AG09319 (cell line): ENCODE results near the gene DIRAS1.

Experiments used
- DNase-seq: peaks from one replicate; pipeline ENCODE4 v3.0.0-alpha.2; 2010; ENCODE audit warnings: low read depth; ENCODE audit errors: extremely low read depth
- TF ChIP-seq, protein P1 (sequence below): IDR thresholded peaks from 2 replicates; pipeline ENCODE4 v1.5.1; 2011; ENCODE audit warnings: low read depth, mild to moderate bottlenecking, inconsistent platforms, low read length, moderate library complexity

Gene DIRAS1

DNA sequence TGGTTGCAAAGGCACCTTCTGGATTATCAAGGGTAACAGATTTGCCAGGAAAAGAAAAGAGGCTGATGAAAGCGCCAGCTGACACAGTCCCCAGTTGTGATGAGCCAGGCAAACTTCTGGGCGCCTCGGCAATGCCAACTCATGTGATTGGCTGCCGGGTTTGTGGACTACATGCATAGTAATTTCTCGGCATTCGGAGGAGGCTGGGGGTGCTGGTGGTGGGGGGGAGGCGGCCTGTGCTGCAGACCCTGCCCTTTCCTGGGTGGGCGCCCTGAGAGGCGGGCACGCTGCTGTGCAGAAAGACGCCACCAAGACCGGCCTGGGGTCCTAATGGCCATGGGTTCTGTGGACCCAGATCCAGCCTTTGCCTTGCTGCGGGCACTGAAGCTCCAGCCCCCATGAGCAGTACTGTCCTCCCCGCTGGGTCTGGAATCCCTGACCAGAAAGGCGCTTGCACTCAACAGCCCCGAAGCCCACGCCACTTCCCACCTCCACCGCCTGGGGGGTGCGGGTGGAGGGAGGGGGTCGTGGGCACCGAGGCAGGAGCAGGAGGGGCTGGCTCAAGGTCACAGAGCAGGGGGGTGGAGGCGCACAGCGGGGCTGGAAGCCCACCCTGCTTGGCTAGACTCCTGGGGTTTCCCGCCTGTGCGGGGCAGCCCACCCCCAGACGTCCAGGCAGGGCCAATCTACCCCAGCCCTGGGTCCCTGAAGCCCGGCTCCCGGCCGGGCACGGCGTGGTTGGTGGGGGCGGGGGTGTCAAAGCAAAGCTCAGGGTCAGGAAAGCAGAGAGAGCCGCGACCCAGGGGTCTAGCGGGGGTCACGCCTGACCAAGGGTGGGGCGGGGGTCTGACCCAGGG is 1.0 kb downstream of the DIRAS1 start:
- TF ChIP-seq, protein P1, sequence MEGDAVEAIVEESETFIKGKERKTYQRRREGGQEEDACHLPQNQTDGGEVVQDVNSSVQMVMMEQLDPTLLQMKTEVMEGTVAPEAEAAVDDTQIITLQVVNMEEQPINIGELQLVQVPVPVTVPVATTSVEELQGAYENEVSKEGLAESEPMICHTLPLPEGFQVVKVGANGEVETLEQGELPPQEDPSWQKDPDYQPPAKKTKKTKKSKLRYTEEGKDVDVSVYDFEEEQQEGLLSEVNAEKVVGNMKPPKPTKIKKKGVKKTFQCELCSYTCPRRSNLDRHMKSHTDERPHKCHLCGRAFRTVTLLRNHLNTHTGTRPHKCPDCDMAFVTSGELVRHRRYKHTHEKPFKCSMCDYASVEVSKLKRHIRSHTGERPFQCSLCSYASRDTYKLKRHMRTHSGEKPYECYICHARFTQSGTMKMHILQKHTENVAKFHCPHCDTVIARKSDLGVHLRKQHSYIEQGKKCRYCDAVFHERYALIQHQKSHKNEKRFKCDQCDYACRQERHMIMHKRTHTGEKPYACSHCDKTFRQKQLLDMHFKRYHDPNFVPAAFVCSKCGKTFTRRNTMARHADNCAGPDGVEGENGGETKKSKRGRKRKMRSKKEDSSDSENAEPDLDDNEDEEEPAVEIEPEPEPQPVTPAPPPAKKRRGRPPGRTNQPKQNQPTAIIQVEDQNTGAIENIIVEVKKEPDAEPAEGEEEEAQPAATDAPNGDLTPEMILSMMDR: no peak
- no peak for DNase-seq

DNA sequence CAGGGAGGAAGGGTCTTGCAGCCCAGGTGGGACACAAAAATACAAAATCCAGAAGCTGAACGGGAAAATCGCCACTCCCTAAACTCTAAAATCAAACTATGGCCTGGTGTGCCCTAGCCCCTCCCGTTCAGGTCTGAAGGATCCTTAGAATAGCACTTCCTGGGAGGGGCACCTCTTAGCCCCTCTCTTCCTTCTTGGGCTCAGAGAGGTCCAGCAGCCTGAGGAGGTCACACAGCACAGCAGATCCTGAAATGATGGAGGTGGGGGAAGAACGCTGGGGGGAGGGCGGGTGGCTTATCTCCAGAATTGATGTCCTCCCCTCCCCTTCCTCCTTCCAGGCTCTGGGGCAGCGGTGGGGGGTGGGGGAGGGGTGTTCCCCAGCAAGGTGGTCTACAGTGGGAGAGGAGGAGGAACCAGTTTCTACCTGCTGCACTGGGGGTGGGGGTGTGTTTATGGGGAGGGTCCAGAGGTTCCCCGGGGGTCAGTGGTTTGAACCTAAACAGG is 1.9 kb downstream of the DIRAS1 start:
- DNase-seq: no peak
- TF ChIP-seq, protein P1: no peak

DNA sequence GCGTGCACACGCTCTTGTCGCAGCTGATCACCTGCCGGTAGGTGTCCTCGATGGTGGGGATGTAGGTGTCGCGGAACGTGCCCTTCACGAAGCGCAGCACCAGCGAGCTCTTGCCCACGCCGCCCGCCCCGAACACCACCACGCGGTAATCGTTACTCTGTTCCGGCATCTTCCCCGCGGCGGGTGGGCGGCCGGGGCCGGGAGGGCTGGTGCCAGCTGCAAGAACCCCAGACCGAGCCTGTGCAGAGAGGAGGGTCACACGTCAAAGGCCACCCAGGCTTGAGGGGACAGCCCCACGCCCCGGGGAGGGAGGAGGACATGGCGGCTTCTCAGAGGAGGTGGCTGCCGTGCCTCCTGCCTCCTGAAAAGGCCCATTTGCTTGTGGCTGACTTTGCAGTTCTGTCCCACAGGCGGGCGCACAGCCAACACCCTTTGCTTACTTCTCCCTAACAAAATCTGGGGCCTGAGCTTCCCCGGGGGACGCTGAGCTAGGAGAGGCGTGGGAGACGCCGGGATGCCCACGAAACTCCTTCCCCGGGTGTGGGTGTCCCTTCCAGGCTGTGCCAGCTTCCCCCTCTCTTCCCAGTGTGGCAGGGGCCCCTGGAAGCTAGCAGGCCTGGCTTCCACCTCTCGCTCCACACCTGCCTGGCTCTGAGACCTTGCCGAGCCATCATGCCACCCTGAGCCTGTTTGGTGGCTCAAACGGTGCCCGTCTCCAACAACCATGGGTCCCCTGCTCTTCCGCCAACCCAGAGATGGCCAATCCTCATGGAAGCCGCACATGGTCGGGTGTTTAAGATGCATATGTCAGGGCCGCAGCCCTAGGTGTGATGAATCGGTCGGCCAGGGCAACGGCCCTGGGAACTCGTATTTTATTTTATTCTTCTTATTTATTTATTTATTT is 3.3 kb downstream of the DIRAS1 start:
- DNase-seq: no peak

DNA sequence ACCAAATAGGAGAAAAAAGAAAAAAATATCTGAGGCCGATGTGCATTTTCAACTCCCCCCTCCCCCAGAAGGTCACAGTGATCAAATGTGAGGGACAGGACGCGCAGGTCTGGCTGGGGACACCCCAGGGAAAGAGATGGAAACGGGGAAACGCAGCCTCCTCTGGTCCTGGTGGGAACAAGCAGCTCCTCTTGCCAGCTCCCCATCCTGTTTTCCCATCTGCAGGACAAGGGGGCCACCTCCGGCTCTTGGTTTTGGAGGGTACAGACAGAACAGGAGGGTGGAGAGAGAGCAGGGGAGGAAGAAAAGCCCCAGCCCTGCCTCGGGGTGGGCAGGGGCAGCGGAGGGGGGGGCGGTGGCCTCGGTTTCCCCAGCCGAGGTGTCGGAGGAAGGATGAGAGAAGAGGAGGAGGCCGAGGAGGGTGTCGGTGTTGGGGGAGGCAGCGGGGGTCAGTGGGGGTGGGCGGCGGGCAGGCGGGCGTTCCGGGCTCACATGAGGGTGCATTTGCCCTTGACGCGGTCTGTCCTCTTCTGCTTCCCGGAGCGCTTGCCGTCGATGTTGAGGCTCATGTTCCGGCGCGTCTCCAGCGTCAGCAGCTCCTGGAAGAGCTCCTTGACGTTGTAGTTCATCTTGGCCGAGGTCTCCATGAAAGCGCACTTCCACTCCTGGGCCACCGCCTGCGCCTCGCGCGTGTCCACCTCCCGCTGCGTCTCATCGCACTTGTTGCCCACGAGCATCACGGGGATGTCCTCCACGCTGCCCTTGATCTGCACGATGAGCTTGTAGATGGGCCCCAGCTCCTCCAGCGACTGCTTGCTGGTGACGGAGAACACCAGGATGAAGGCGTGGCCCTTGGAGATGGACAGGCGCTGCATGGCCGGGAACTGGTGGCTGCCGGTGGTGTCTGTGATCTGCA is 4.2 kb downstream of the DIRAS1 start:
- DNase-seq: no peak
- TF ChIP-seq, protein P1: no peak

More for the DNA sequence above, 3.3 kb downstream of the DIRAS1 start:
- TF ChIP-seq, protein P1: no peak

DNA sequence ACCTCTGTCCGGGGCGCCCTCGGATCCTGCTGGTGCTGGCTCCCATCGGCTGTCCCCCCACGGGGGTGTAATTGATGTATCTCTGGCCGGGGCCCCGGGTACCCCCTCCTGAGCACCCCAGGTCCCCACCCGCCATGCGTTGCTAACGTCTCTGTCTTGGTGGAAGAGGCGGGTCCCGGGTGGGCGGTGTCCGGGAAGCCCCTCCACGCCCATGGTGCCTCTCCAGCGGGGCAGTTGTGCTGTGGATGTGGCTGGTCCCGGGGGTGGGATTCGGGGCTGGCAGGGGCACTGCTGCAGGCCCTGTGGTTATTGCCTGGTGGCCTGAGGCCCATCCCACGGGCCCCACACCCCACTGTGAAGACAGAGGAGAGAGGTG is 4.9 kb downstream of the DIRAS1 start:
- TF ChIP-seq, protein P1: no peak
- DNase-seq: no peak

DNA sequence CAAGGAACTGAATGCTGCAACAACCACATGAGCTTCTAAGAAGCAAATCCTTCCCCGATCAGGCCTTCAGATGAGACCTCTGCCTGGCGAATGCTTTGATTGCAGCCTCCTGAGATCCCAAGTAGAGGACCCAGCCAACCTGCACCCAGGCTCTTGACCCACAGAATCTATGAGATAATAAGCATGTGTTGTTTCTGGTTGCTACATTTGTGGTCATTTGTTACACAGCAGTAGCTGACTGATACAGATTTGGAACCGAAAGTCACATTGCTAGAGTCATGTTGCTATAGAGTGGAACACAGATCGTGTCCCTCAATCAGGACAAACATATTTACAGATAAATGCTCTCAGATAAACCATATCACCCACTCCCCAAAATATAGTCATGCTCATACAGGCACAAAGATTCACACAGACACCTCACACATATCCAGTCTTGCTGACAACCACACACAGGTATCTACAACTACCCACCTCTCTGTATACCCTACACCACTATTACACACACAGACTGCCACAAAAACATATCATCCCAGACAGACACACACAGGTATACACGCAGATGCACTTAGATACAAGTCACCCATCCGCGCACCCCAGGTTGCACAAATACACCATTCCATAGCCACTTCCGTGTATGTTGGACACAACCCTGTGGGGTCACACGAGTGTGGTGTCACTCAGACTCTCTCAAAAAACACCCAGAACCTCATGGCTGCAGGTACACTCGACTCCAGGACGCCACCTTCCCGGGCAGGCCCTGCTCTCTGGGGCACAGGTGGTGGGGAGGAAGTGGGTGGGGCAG is 5.5 kb downstream of the DIRAS1 start:
- DNase-seq: no peak
- TF ChIP-seq, protein P1: no peak
